OCI-LY7 (cell line): ENCODE results near the gene DISP2. TPM values are rescaled to one million over a fixed set of nuclear protein-coding genes. Genes with fewer than 3 reads are reported as not detected.

ENCODE experiments used
- BruUV-seq: library from RNA; stranded (reverse); fragments of 400-500 nt; replicated peaks from 2 replicates; lab custom pipeline; 2021; lab: Mats Ljungman, UMichigan
- CTCF ChIA-PET: fragments of 300-600 bp; sonication (Branson Sonifier 250); formaldehyde crosslinking; loops from one replicate; lab custom pipeline; 2022; ENCODE audit warnings: antibody characterized with exemption; ENCODE audit not compliant: unreplicated experiment; lab: Charles Lee
- POLR2A ChIA-PET: fragments of 300-600 bp; sonication (Branson Sonifier 250); formaldehyde crosslinking; loops from one replicate; lab custom pipeline; 2022; ENCODE audit warnings: antibody characterized with exemption; lab: Charles Lee
- DNase-seq: peaks from one replicate; pipeline ENCODE4 v3.0.0-alpha.2; 2015; ENCODE audit warnings: low spot score
- H2AFZ ChIP-seq: fragments of 200-600 bp; sonication (generic), shearing (Covaris generic); 2 replicates; pipeline ENCODE4 v1.6.1; 2014; ENCODE audit warnings: mild to moderate bottlenecking, antibody characterized with exemption, low read length, moderate library complexity
- H3K27ac ChIP-seq: fragments of 200-600 bp; sonication (generic); 2 replicates; pipeline ENCODE4 v1.5.1; 2014; ENCODE audit warnings: mixed run types, low read depth, mild to moderate bottlenecking, moderate library complexity, low read length, inconsistent platforms; ENCODE audit not compliant: poor library complexity, severe bottlenecking
- H3K36me3 ChIP-seq: fragments of 200-600 bp; sonication (generic); 2 replicates; pipeline ENCODE4 v1.6.1; 2014; ENCODE audit warnings: mild to moderate bottlenecking, antibody characterized with exemption, low read length, moderate library complexity, mixed read lengths; ENCODE audit not compliant: insufficient read depth
- H3K4me1 ChIP-seq: fragments of 200-600 bp; sonication (generic); 2 replicates; pipeline ENCODE4 v1.5.1; 2014; ENCODE audit warnings: mild to moderate bottlenecking, low read length; ENCODE audit not compliant: insufficient read depth, poor library complexity, severe bottlenecking
- H3K4me2 ChIP-seq: fragments of 200-600 bp; sonication (generic); 2 replicates; pipeline ENCODE4 v1.6.1; 2014; ENCODE audit warnings: mild to moderate bottlenecking, low read length
- H3K4me3 ChIP-seq: fragments of 200-600 bp; sonication (generic); 2 replicates; pipeline ENCODE4 v1.5.1; 2014; ENCODE audit warnings: mild to moderate bottlenecking, low read depth, low read length; ENCODE audit not compliant: poor library complexity, severe bottlenecking
- H3K79me2 ChIP-seq: fragments of 200-600 bp; sonication (generic); 2 replicates; pipeline ENCODE4 v1.6.1; 2016; ENCODE audit warnings: low read depth, mild to moderate bottlenecking, low read length, moderate library complexity, mixed read lengths; ENCODE audit not compliant: insufficient read depth
- H3K9me2 ChIP-seq: fragments of 200-600 bp; sonication (generic); 2 replicates; pipeline ENCODE4 v1.6.1; 2016; ENCODE audit warnings: mild to moderate bottlenecking, low read length, mixed read lengths; ENCODE audit not compliant: insufficient read depth
- H3K9me3 ChIP-seq: fragments of 200-600 bp; sonication (generic); 2 replicates; pipeline ENCODE4 v1.6.1; 2014; ENCODE audit warnings: mild to moderate bottlenecking, mixed run types, low read length, mixed read lengths
- H4K20me1 ChIP-seq: fragments of 200-600 bp; sonication (generic); 2 replicates; pipeline ENCODE4 v1.6.1; 2014; ENCODE audit warnings: mild to moderate bottlenecking, antibody characterized with exemption, low read length, moderate library complexity, mixed read lengths; ENCODE audit not compliant: insufficient read depth
- CTCF ChIP-seq: fragments of 200-600 bp; sonication (generic); conservative IDR thresholded peaks from 2 replicates; pipeline ENCODE4 v1.5.1; 2014; ENCODE audit warnings: mild to moderate bottlenecking, antibody characterized with exemption, low read length, moderate library complexity, mixed read lengths
- EZH2phosphoT487 ChIP-seq: fragments of 200-600 bp; sonication (generic); IDR thresholded peaks from 2 replicates; pipeline ENCODE4 v1.6.1; 2018; ENCODE audit warnings: low read depth, borderline replicate concordance, mild to moderate bottlenecking, mixed run types, antibody characterized with exemption, low read length, moderate library complexity, mixed read lengths
- intact Hi-C: fragments of 100-400 bp; cut with micrococcal nuclease; formaldehyde crosslinking; loops from one replicate; pipeline ENCODE4 v1.10.0; 2022; ENCODE audit not compliant: unreplicated experiment
- total RNA-seq, 2 experiments: library from RNA; depleted of rRNA in 1 of 2; stranded (reverse); fragments of >200 nt in 1 of 2; shearing (Covaris generic) in 1 of 2; gene quantifications; 2 replicates each; pipeline ENCODE4 v1.2.3, GENCODE V29; 2014 to 2022

DISP2 gene
- total RNA-seq, 2 experiments from 2014 or later, result 0.03 to 0.25 TPM

GRCh38 chr15:40317580-40317979 lies 40.4 kb upstream of the DISP2 start:
- no peak overlapping the region for H3K4me2 ChIP-seq

GRCh38 chr15:40320409-40320808 lies 37.6 kb upstream of the DISP2 start:
- no peaks in the 10 kb centered on the region for H3K9me2 ChIP-seq
- H3K79me2 ChIP-seq, result no peaks in the 10 kb centered on the region
- H4K20me1 ChIP-seq, result no peaks in the 10 kb centered on the region
- H3K4me3 ChIP-seq, result no peak overlapping the region
- peaks cover 6% of the 10 kb centered on the region for H3K4me1 ChIP-seq
- ChIA-PET CTCF (interaction anchor here (0.8 to 1.4 kb wide), 2 partner anchors 14 to 18 kb away, joined by 3 to 5 read pairs; no protein-coding TSS in a partner anchor), POLR2A (interaction anchor here (0.5 kb wide), 1 partner anchor 385 kb away, joined by 4 read pairs; no protein-coding TSS in a partner anchor)
- DNase-seq, result no peak
- H2AFZ ChIP-seq, result no peak overlapping the region
- H3K36me3 ChIP-seq, result no peaks in the 10 kb centered on the region
- no peak for TF ChIP-seq CTCF
- no peak for TF ChIP-seq EZH2phosphoT487
- no TSS peak for BruUV-seq
- intact Hi-C loops, result loop anchor here (5.0 kb wide), 2 partner anchors 268 to 538 kb away; partner anchors contain the start of gene FSIP1
- no peak overlapping the region for H3K27ac ChIP-seq
- no peaks in the 10 kb centered on the region for H3K9me3 ChIP-seq
- no peak overlapping the region for H3K4me2 ChIP-seq

More at GRCh38 chr15:40317580-40317979, 40.4 kb upstream of the DISP2 start:
- Histone ChIP-seq H3K36me3 (no peaks in the 10 kb centered on the region), H2AFZ (no peak overlapping the region), H3K27ac (no peak overlapping the region), H3K79me2 (no peaks in the 10 kb centered on the region), H3K4me3 (no peak overlapping the region), H3K4me1 (no peaks in the 10 kb centered on the region), H3K9me3 (no peaks in the 10 kb centered on the region), H4K20me1 (no peaks in the 10 kb centered on the region), H3K9me2 (no peaks in the 10 kb centered on the region)
- no peak for TF ChIP-seq EZH2phosphoT487
- no peak for TF ChIP-seq CTCF
- BruUV-seq, result no TSS peak
- intact Hi-C loops, result no loop called here
- POLR2A ChIA-PET, result interaction anchor here (0.6 to 0.9 kb wide), 2 partner anchors 16 to 688 kb away, joined by 3 to 6 read pairs; no protein-coding TSS in a partner anchor
- no peak for DNase-seq
- CTCF ChIA-PET, result no interaction called here

- intact Hi-C loops, result loop anchor here (1.0 to 5.0 kb wide), 3 partner anchors 17 to 539 kb away; partner anchors contain the start of gene FSIP1
Measured at GRCh38 chr15:40320931-40321371, 37.1 kb upstream of the DISP2 start.

More at GRCh38 chr15:40320931-40321371, 37.1 kb upstream of the DISP2 start:
- Histone ChIP-seq H3K79me2 (no peaks in the 10 kb centered on the region), H3K36me3 (no peaks in the 10 kb centered on the region), H3K4me3 (no peak overlapping the region), H4K20me1 (no peaks in the 10 kb centered on the region), H3K4me2 (no peak overlapping the region), H3K4me1 (peaks cover 6% of the 10 kb centered on the region), H3K9me2 (no peaks in the 10 kb centered on the region), H3K27ac (no peak overlapping the region), H3K9me3 (no peaks in the 10 kb centered on the region), H2AFZ (no peak overlapping the region)
- TF ChIP-seq EZH2phosphoT487 (no peak), CTCF (peak; percentile 97)
- CTCF ChIA-PET, result interaction anchor here (1.4 kb wide), 1 partner anchor 13 kb away, joined by 3 read pairs; no protein-coding TSS in a partner anchor
- BruUV-seq, result no TSS peak
- DNase-seq, result peak; percentile 79
- POLR2A ChIA-PET, result no interaction called here
